ES-I3 (cell line): ENCODE measurements around the gene ALG2.
"Not testable (repeated sequence)": the region's sequence is repeated elsewhere in the genome, so short reads cannot be mapped to it uniquely, and the experiment has no call there.

Experiments used
- H3K36me3 ChIP-seq: 2 replicates; pipeline ENCODE4 v1.6.1; 2013; ENCODE audit warnings: mild to moderate bottlenecking, low read length, control low read depth, moderate library complexity; ENCODE audit not compliant: insufficient read depth
- H3K4me1 ChIP-seq: 2 replicates; pipeline ENCODE4 v1.6.1; 2013; ENCODE audit warnings: mild to moderate bottlenecking, control low read depth, low read length; ENCODE audit not compliant: insufficient read depth
- H3K9ac ChIP-seq: 2 replicates; pipeline ENCODE4 v1.6.1; 2013; ENCODE audit warnings: low read depth, mild to moderate bottlenecking, low read length, moderate library complexity
- H3K9me3 ChIP-seq: 2 replicates; pipeline ENCODE4 v1.6.1; 2013; ENCODE audit warnings: mild to moderate bottlenecking, low read length, moderate library complexity; ENCODE audit not compliant: control insufficient read depth, insufficient read depth

The ALG2 gene

GRCh38 chr9:99226054-99226453, 4.3 kb upstream of the ALG2 start:
- H3K9ac ChIP-seq = no peak overlapping the region
- no peaks in the 10 kb centered on the region for H3K4me1 ChIP-seq
- H3K36me3 ChIP-seq = peaks cover 20% of the 10 kb centered on the region
- H3K9me3 ChIP-seq = no peaks in the 10 kb centered on the region

DNA sequence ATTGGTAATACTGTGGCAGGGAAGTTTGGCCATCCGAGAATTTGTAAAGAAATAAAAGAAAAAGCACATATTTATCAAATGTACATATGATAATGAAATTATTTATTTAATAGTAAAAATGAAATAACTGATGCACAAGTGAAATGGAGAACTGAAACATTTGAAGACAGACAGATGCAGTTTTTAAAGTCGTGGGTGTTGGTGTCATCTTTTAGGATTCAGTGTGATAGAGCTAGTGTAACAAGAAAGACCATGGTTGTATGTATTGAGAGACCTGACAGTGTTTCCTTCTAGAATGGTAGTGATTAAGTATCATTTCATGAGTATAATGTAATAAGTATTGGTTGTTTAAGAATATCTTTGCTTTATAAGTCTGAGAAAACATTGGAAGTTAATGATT, 2.7 kb upstream of the ALG2 start:
- no peak overlapping the region for H3K9ac ChIP-seq
- peaks cover 20% of the 10 kb centered on the region for H3K36me3 ChIP-seq
- no peaks in the 10 kb centered on the region for H3K4me1 ChIP-seq
- H3K9me3 ChIP-seq = no peaks in the 10 kb centered on the region

GRCh38 chr9:99222416-99223270, 901 bp upstream of the ALG2 start:
- Histone ChIP-seq H3K9ac (peak overlapping the region; percentile 92), H3K4me1 (no peaks in the 10 kb centered on the region), H3K36me3 (peaks cover 19% of the 10 kb centered on the region), H3K9me3 (no peaks in the 10 kb centered on the region)

GRCh38 chr9:99221266-99221620, 499 bp downstream of the ALG2 start:
- no peaks in the 10 kb centered on the region for H3K9me3 ChIP-seq
- peaks cover 25% of the 10 kb centered on the region for H3K36me3 ChIP-seq
- peak overlapping the region; percentile 92 for H3K9ac ChIP-seq
- no peaks in the 10 kb centered on the region for H3K4me1 ChIP-seq

GRCh38 chr9:99220011-99220410, 1.7 kb downstream of the ALG2 start:
- Histone ChIP-seq H3K36me3 (peaks cover 20% of the 10 kb centered on the region), H3K9me3 (no peaks in the 10 kb centered on the region), H3K4me1 (no peaks in the 10 kb centered on the region), H3K9ac (no peak overlapping the region; the same call in 1 of the 2 replicates)

DNA sequence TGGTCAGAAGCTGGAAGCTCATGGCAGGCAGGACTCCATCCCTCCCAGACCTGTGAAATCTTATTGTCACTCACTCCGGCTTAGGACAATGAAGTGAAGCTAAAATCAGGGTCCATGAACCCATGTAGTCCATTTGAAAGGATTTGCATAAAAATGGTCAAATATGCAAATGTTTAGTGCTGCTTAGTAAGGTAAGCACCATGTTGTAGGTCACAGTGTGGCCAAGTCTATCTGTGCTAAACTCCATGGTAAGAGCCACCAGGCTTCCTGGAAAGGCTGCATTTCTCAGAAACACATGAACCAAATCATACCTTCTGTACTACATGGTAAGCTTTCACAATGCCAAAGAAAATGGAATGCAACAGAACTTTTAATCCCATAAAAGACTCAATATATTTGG, 5.7 kb downstream of the ALG2 start:
- Histone ChIP-seq H3K36me3 (peaks cover 11% of the 10 kb centered on the region), H3K9me3 (no peaks in the 10 kb centered on the region), H3K4me1 (no peaks in the 10 kb centered on the region), H3K9ac (no peak overlapping the region)

GRCh38 chr9:99213197-99213596, 8.5 kb downstream of the ALG2 start:
- no peaks in the 10 kb centered on the region for H3K9me3 ChIP-seq
- no peak overlapping the region for H3K9ac ChIP-seq
- peaks cover 8% of the 10 kb centered on the region for H3K36me3 ChIP-seq
- no peaks in the 10 kb centered on the region for H3K4me1 ChIP-seq

DNA sequence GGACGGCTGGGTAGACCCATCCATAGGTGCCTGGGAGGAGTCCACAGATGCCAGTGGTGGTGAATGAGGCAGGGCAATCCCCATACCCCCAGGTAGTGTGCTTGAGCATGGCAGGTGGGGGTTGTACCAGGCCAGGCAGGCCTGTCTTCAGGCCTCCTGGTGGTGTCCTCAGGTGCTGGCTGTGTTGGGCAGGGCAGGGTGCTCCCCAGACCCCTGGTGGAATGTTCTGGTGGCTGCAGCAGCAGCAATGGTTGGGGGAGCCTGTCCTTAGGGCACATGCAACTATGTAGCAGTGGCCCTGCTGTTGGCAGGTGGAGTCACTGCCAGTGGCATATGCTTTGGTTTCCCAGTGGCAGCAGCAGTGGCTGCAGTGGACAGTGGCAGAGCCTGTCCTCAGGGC, 10.0 kb downstream of the ALG2 start:
- no peaks in the 10 kb centered on the region for H3K4me1 ChIP-seq
- H3K9ac ChIP-seq = no peak overlapping the region
- peaks cover 1% of the 10 kb centered on the region; the same call in 1 of the 2 replicates for H3K36me3 ChIP-seq
- H3K9me3 ChIP-seq = no peaks in the 10 kb centered on the region

- no peak overlapping the region for H3K9ac ChIP-seq
- H3K36me3 ChIP-seq = no peaks in the 10 kb centered on the region
- no peaks in the 10 kb centered on the region for H3K4me1 ChIP-seq
- H3K9me3 ChIP-seq = no peaks in the 10 kb centered on the region
Observed at GRCh38 chr9:99210572-99210971, 11.2 kb downstream of the ALG2 start.

- Histone ChIP-seq H3K36me3 (no peaks in the 10 kb centered on the region), H3K9me3 (no peaks in the 10 kb centered on the region), H3K4me1 (no peaks in the 10 kb centered on the region)
Observed at GRCh38 chr9:99201603-99202002, 20.1 kb downstream of the ALG2 start.

GRCh38 chr9:99199938-99200539, 21.7 kb downstream of the ALG2 start:
- H3K36me3 ChIP-seq = no peaks in the 10 kb centered on the region
- H3K9ac ChIP-seq = no peak overlapping the region
- H3K9me3 ChIP-seq = no peaks in the 10 kb centered on the region
- H3K4me1 ChIP-seq = no peaks in the 10 kb centered on the region

More at GRCh38 chr9:99201603-99202002, 20.1 kb downstream of the ALG2 start:
- no peak overlapping the region for H3K9ac ChIP-seq

DNA sequence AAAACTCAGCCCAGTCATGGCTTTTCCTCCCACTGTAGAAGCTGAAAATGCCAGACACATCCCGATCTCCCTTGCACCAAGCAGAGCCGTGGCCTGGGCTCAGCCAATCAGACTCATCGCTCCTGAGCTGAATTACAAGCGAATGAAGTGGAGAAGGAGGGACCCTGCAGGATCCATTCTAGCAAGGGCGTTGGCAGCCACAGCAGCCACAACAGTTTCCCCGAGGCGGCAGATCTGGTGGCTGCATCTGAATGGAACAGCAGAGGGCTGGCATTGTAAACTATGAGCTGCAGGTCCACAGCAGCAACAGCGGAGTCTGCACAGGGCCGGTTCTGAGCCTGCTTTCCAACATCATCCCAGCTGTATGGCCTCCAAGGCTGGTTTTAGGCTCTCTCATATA, 23.8 kb downstream of the ALG2 start:
- no peak overlapping the region for H3K9ac ChIP-seq
- H3K36me3 ChIP-seq = no peaks in the 10 kb centered on the region
- H3K9me3 ChIP-seq = no peaks in the 10 kb centered on the region
- H3K4me1 ChIP-seq = no peaks in the 10 kb centered on the region

DNA sequence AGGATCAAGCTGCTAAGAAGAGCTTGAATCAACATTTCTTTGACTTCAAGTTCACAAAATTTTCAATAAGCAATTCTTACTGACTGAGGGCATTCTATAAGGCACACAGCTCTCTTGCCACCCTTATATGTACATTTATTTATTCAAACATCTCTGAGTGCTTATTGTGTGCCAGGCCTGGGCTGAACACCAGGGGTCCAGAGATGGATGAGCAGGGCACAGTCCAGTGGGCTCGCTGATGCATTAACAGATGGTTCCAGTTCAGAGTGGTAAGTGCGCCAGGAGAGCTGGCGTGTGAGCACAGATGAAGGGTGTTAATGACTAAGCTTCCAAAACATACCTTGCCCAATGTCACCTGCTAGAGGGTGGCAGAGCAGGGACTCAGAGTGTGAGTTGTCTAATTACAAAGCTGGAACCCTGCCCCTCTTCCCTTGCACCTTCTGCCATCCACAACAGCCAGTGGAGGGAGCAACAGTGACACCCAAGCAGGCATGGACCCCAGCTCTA, 24.6 kb downstream of the ALG2 start:
- H3K9ac ChIP-seq = no peak overlapping the region
- no peaks in the 10 kb centered on the region for H3K4me1 ChIP-seq
- H3K36me3 ChIP-seq = no peaks in the 10 kb centered on the region
- no peaks in the 10 kb centered on the region for H3K9me3 ChIP-seq

DNA sequence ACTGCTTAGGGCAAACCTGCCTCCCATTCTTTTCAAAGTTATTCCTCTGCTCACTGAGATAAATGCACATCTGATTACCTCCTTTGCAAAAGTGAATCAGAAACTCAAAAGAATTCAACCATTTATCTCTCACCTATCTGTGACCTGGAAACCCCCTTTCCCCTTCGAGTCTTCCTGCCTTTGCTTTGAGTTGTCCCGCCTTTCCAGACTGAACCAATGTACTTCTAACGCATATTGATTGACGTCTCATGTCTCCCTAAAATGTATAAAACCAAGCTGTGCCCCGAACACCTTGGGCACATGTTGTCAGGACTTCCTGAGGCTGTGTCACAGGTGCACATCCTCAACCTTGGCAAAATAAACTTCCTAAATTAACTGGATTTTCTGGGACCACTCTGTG, 25.3 kb downstream of the ALG2 start:
- not testable (repeated sequence) for H3K9ac ChIP-seq, H3K36me3 ChIP-seq, H3K9me3 ChIP-seq, H3K4me1 ChIP-seq

- Histone ChIP-seq H3K9me3 (no peaks in the 10 kb centered on the region), H3K9ac (no peak overlapping the region), H3K4me1 (no peaks in the 10 kb centered on the region), H3K36me3 (no peaks in the 10 kb centered on the region)
Observed at GRCh38 chr9:99193466-99193821, 28.3 kb downstream of the ALG2 start.
